ENCODE results near the gene PDK2. TPM values are rescaled to one million over a fixed set of nuclear protein-coding genes. Genes with fewer than 3 reads are reported as not detected.

Gene PDK2
- total and polyA plus RNA-seq, 2 experiments from 2014 or later = 12.0 to 15.9 TPM

DNA sequence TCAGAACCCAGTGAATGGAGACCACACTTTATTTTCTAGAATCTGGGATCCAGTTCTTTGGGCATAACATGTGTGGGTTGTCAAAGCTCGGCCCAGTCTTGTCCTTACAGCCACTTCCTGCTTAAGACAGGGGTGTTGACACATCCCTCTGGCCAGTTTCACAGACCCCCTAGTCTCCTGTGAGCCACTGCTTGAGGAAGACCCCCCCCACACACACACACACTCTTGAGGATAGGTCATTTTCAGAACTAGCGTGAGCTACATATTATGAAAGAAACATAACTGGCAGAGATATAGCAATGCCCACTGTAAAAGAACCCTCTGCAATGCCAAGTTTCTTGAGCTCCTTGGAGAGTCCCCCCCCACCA lies 3.2 kb upstream of the PDK2 start:
- no peaks in the 10 kb centered on the region for H3K36me3 ChIP-seq (ENCODE audit: insufficient read depth)
- no peak overlapping the region for H3K27ac ChIP-seq (ENCODE audit: low read depth)
- DNase-seq (ENCODE audit: low spot score) = no peak
- Mint-ChIP-seq H3K36me3 (ENCODE audit: low read depth) (no peaks in the 10 kb centered on the region), H3K27ac (no peak overlapping the region), H3K9me3 (no peaks in the 10 kb centered on the region; the same call in 2 of the 3 replicates), H3K4me3 (no peak overlapping the region), H3K4me1 (peaks cover 5% of the 10 kb centered on the region), H3K27me3 (ENCODE audit: insufficient read depth, low read depth, poor library complexity) (peaks cover 12% of the 10 kb centered on the region)
- H2AFZ ChIP-seq = no peak overlapping the region
- H3K4me2 ChIP-seq = no peak overlapping the region
- 0 out of 2 replicates have a peak, but pooled peaks cover 2% of the 10 kb centered on the region for H3F3A ChIP-seq (replicated peaks; ENCODE audit: low read depth)
- H3K4me3 ChIP-seq = no peak overlapping the region
- H3K4me1 ChIP-seq (ENCODE audit: insufficient read depth) = no peaks in the 10 kb centered on the region
- H3K9me2 ChIP-seq (ENCODE audit: insufficient read depth) = no peaks in the 10 kb centered on the region
- no peaks in the 10 kb centered on the region for H3K27me3 ChIP-seq (ENCODE audit: insufficient read depth)
- no peaks in the 10 kb centered on the region for H4K20me1 ChIP-seq (replicated peaks; ENCODE audit: insufficient read depth)
- TF ChIP-seq ZNF114 (CRISPR knock-in tag; IDR thresholded peaks at IDR 0.05) (no peak), STAT1 (IDR thresholded peaks at IDR 0.05; ENCODE audit: unreplicated experiment) (no peak), NANOG (IDR thresholded peaks at IDR 0.05; ENCODE audit: borderline replicate concordance) (no peak), ZNF331 (CRISPR knock-in tag; IDR thresholded peaks at IDR 0.05; ENCODE audit: low read depth) (no peak), JUNB (IDR thresholded peaks at IDR 0.05; ENCODE audit: unreplicated experiment) (no peak), EZH2phosphoT487 (IDR thresholded peaks at IDR 0.05; ENCODE audit: unreplicated experiment) (no peak), EZH2 (IDR thresholded peaks at IDR 0.05; ENCODE audit: low read depth, unreplicated experiment) (no peak), POLR2AphosphoS5 (IDR thresholded peaks at IDR 0.05; ENCODE audit: low read depth) (no peak), CREB1 (CRISPR knock-in tag; IDR thresholded peaks at IDR 0.05; ENCODE audit: low read depth) (no peak)
- TF ChIP-seq, protein P1, sequence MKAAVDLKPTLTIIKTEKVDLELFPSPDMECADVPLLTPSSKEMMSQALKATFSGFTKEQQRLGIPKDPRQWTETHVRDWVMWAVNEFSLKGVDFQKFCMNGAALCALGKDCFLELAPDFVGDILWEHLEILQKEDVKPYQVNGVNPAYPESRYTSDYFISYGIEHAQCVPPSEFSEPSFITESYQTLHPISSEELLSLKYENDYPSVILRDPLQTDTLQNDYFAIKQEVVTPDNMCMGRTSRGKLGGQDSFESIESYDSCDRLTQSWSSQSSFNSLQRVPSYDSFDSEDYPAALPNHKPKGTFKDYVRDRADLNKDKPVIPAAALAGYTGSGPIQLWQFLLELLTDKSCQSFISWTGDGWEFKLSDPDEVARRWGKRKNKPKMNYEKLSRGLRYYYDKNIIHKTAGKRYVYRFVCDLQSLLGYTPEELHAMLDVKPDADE (IDR thresholded peaks at IDR 0.05) = no peak
- TF ChIP-seq, protein P2, sequence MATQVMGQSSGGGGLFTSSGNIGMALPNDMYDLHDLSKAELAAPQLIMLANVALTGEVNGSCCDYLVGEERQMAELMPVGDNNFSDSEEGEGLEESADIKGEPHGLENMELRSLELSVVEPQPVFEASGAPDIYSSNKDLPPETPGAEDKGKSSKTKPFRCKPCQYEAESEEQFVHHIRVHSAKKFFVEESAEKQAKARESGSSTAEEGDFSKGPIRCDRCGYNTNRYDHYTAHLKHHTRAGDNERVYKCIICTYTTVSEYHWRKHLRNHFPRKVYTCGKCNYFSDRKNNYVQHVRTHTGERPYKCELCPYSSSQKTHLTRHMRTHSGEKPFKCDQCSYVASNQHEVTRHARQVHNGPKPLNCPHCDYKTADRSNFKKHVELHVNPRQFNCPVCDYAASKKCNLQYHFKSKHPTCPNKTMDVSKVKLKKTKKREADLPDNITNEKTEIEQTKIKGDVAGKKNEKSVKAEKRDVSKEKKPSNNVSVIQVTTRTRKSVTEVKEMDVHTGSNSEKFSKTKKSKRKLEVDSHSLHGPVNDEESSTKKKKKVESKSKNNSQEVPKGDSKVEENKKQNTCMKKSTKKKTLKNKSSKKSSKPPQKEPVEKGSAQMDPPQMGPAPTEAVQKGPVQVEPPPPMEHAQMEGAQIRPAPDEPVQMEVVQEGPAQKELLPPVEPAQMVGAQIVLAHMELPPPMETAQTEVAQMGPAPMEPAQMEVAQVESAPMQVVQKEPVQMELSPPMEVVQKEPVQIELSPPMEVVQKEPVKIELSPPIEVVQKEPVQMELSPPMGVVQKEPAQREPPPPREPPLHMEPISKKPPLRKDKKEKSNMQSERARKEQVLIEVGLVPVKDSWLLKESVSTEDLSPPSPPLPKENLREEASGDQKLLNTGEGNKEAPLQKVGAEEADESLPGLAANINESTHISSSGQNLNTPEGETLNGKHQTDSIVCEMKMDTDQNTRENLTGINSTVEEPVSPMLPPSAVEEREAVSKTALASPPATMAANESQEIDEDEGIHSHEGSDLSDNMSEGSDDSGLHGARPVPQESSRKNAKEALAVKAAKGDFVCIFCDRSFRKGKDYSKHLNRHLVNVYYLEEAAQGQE (IDR thresholded peaks at IDR 0.05; ENCODE audit: unreplicated experiment) = no peak
- TF ChIP-seq, protein P3, sequence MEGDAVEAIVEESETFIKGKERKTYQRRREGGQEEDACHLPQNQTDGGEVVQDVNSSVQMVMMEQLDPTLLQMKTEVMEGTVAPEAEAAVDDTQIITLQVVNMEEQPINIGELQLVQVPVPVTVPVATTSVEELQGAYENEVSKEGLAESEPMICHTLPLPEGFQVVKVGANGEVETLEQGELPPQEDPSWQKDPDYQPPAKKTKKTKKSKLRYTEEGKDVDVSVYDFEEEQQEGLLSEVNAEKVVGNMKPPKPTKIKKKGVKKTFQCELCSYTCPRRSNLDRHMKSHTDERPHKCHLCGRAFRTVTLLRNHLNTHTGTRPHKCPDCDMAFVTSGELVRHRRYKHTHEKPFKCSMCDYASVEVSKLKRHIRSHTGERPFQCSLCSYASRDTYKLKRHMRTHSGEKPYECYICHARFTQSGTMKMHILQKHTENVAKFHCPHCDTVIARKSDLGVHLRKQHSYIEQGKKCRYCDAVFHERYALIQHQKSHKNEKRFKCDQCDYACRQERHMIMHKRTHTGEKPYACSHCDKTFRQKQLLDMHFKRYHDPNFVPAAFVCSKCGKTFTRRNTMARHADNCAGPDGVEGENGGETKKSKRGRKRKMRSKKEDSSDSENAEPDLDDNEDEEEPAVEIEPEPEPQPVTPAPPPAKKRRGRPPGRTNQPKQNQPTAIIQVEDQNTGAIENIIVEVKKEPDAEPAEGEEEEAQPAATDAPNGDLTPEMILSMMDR (conservative IDR thresholded peaks at IDR 0.05; ENCODE audit: low read depth in 2 of 2) = no peak
- TF ChIP-seq, protein P4, sequence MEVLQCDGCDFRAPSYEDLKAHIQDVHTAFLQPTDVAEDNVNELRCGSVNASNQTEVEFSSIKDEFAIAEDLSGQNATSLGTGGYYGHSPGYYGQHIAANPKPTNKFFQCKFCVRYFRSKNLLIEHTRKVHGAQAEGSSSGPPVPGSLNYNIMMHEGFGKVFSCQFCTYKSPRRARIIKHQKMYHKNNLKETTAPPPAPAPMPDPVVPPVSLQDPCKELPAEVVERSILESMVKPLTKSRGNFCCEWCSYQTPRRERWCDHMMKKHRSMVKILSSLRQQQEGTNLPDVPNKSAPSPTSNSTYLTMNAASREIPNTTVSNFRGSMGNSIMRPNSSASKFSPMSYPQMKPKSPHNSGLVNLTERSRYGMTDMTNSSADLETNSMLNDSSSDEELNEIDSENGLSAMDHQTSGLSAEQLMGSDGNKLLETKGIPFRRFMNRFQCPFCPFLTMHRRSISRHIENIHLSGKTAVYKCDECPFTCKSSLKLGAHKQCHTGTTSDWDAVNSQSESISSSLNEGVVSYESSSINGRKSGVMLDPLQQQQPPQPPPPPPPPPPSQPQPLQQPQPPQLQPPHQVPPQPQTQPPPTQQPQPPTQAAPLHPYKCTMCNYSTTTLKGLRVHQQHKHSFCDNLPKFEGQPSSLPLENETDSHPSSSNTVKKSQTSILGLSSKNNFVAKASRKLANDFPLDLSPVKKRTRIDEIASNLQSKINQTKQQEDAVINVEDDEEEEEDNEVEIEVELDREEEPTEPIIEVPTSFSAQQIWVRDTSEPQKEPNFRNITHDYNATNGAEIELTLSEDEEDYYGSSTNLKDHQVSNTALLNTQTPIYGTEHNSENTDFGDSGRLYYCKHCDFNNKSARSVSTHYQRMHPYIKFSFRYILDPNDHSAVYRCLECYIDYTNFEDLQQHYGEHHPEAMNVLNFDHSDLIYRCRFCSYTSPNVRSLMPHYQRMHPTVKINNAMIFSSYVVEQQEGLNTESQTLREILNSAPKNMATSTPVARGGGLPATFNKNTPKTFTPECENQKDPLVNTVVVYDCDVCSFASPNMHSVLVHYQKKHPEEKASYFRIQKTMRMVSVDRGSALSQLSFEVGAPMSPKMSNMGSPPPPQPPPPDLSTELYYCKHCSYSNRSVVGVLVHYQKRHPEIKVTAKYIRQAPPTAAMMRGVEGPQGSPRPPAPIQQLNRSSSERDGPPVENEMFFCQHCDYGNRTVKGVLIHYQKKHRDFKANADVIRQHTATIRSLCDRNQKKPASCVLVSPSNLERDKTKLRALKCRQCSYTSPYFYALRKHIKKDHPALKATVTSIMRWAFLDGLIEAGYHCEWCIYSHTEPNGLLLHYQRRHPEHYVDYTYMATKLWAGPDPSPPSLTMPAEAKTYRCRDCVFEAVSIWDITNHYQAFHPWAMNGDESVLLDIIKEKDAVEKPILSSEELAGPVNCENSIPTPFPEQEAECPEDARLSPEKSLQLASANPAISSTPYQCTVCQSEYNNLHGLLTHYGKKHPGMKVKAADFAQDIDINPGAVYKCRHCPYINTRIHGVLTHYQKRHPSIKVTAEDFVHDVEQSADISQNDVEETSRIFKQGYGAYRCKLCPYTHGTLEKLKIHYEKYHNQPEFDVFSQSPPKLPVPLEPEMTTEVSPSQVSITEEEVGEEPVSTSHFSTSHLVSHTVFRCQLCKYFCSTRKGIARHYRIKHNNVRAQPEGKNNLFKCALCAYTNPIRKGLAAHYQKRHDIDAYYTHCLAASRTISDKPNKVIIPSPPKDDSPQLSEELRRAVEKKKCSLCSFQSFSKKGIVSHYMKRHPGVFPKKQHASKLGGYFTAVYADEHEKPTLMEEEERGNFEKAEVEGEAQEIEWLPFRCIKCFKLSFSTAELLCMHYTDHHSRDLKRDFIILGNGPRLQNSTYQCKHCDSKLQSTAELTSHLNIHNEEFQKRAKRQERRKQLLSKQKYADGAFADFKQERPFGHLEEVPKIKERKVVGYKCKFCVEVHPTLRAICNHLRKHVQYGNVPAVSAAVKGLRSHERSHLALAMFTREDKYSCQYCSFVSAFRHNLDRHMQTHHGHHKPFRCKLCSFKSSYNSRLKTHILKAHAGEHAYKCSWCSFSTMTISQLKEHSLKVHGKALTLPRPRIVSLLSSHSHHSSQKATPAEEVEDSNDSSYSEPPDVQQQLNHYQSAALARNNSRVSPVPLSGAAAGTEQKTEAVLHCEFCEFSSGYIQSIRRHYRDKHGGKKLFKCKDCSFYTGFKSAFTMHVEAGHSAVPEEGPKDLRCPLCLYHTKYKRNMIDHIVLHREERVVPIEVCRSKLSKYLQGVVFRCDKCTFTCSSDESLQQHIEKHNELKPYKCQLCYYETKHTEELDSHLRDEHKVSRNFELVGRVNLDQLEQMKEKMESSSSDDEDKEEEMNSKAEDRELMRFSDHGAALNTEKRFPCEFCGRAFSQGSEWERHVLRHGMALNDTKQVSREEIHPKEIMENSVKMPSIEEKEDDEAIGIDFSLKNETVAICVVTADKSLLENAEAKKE (CRISPR knock-in tag; IDR thresholded peaks at IDR 0.05) = no peak
- ATAC-seq = no peak
- H3K79me2 ChIP-seq (replicated peaks; ENCODE audit: insufficient read depth) = no peaks in the 10 kb centered on the region
